CD14-positive monocyte (primary cell): Measurements from ENCODE around the gene FBXW12. TPM values are rescaled to one million over a fixed set of nuclear protein-coding genes. Genes with fewer than 3 reads are reported as not detected.

Source experiments
- DNase-seq, 3 donors: peaks; one replicate each; pipeline ENCODE4 v3.0.0-alpha.2; 2011 to 2022
- H2AFZ ChIP-seq: 2 replicates; pipeline ENCODE4 v1.6.0; 2012; ENCODE audit warnings: mild to moderate bottlenecking, low read depth, low read length, inconsistent platforms; ENCODE audit not compliant: insufficient read depth, poor library complexity, severe bottlenecking
- H3K27ac ChIP-seq, 2 donors: 1 replicate in 1 of 2; 2 replicates in 1 of 2; pipeline ENCODE4 v1.5.1; 2012 to 2013; ENCODE audit warnings: low read length in 2 of 2, control low read depth in 1 of 2, inconsistent platforms in 1 of 2, low read depth in 1 of 2, mild to moderate bottlenecking in 1 of 2
- H3K27me3 ChIP-seq, 2 donors: one replicate each; pipeline versions ENCODE4 v1.6.0 to v1.6.1; 2011 to 2013; ENCODE audit warnings: low read length in 2 of 2; ENCODE audit not compliant: control insufficient read depth in 2 of 2, insufficient read depth in 2 of 2
- H3K36me3 ChIP-seq, 2 donors: replicated peaks in 1 of 2; 1 replicate in 1 of 2; 2 replicates in 1 of 2; pipeline versions ENCODE4 v1.5.1 to v1.6.1; 2012 to 2013; ENCODE audit warnings: low read length in 2 of 2, control low read depth in 1 of 2, inconsistent platforms in 1 of 2, mild to moderate bottlenecking in 1 of 2; ENCODE audit not compliant: insufficient read depth in 2 of 2, control insufficient read depth in 1 of 2
- H3K4me1 ChIP-seq, 2 donors: 1 replicate in 1 of 2; 2 replicates in 1 of 2; pipeline versions ENCODE4 v1.5.1 to v1.6.1; 2012 to 2013; ENCODE audit warnings: low read length in 2 of 2, control low read depth in 1 of 2, inconsistent platforms in 1 of 2, mild to moderate bottlenecking in 1 of 2, moderate library complexity in 1 of 2; ENCODE audit not compliant: insufficient read depth in 2 of 2, control insufficient read depth in 1 of 2
- H3K4me2 ChIP-seq: replicated peaks from 2 replicates; pipeline ENCODE3; 2012; ENCODE audit warnings: low read length, moderate library complexity, mild to moderate bottlenecking; ENCODE audit not compliant: poor library complexity, severe bottlenecking; ENCODE audit errors: extremely low read depth
- H3K4me3 ChIP-seq, 3 experiments: fragments of 200-600 bp in 1 of 3; sonication (generic) in 1 of 3; replicated peaks in 1 of 3; 1 replicate in 2 of 3; 2 replicates in 1 of 3; pipeline ENCODE4 v1.5.1; 2011 to 2013; ENCODE audit warnings: low read length in 3 of 3, mild to moderate bottlenecking in 3 of 3, control low read depth in 2 of 3, low read depth in 2 of 3, inconsistent platforms in 1 of 3, moderate library complexity in 1 of 3
- H3K79me2 ChIP-seq: 2 replicates; pipeline ENCODE4 v1.6.0; 2012; ENCODE audit warnings: mild to moderate bottlenecking, control low read depth, inconsistent platforms, low read length, moderate library complexity; ENCODE audit not compliant: insufficient read depth
- H3K9ac ChIP-seq: 2 replicates; pipeline ENCODE4 v1.6.0; 2017; ENCODE audit warnings: low read length, mild to moderate bottlenecking; ENCODE audit not compliant: insufficient read depth, poor library complexity, severe bottlenecking
- H3K9me3 ChIP-seq, 2 donors: replicated peaks in 1 of 2; 1 replicate in 1 of 2; 2 replicates in 1 of 2; pipeline versions ENCODE4 v1.5.1 to v1.6.1; 2012 to 2013; ENCODE audit warnings: low read length in 2 of 2, control low read depth in 1 of 2; ENCODE audit not compliant: control insufficient read depth in 1 of 2, insufficient read depth in 1 of 2
- H4K20me1 ChIP-seq: 2 replicates; pipeline ENCODE4 v1.6.0; 2012; ENCODE audit warnings: mild to moderate bottlenecking, low read length, control low read depth, moderate library complexity; ENCODE audit not compliant: insufficient read depth
- H3K27ac Mint-ChIP-seq, 7 donors: one replicate each; pipeline ENCODE4 v1.8.0; 2020; ENCODE audit warnings: mild to moderate bottlenecking in 7 of 7, mixed read lengths in 7 of 7, moderate library complexity in 6 of 7, inconsistent platforms in 2 of 7
- H3K27me3 Mint-ChIP-seq, 3 donors: one replicate each; pipeline ENCODE4 v1.8.0; 2021 to 2022; ENCODE audit warnings: low read depth in 3 of 3, mild to moderate bottlenecking in 3 of 3, mixed read lengths in 3 of 3, moderate library complexity in 3 of 3, inconsistent platforms in 1 of 3
- H3K36me3 Mint-ChIP-seq, 2 donors: one replicate each; pipeline ENCODE4 v1.8.0; 2020; ENCODE audit warnings: mixed read lengths in 2 of 2, inconsistent platforms in 1 of 2, mild to moderate bottlenecking in 1 of 2
- H3K4me1 Mint-ChIP-seq: one replicate; pipeline ENCODE4 v1.8.0; 2020; ENCODE audit warnings: mild to moderate bottlenecking, mixed read lengths
- H3K4me3 Mint-ChIP-seq, 2 donors: one replicate each; pipeline ENCODE4 v1.8.0; 2020; ENCODE audit warnings: mild to moderate bottlenecking in 2 of 2, mixed read lengths in 2 of 2, moderate library complexity in 1 of 2
- H3K9me3 Mint-ChIP-seq, 7 donors: one replicate each; pipeline ENCODE4 v1.8.0; 2020 to 2022; ENCODE audit warnings: mixed read lengths in 7 of 7, mild to moderate bottlenecking in 6 of 7, moderate library complexity in 6 of 7, inconsistent platforms in 2 of 7
- CTCF ChIP-seq: fragments of 200-600 bp; IDR thresholded peaks from one replicate; pipeline ENCODE4 v1.8.0; 2022; ENCODE audit warnings: antibody characterized with exemption, mild to moderate bottlenecking
- WGBS: methylation state at CpG from one replicate; pipeline ENCODE4 v1.1.5; 2013; ENCODE audit warnings: missing lambda C conversion rate; ENCODE audit not compliant: insufficient coverage; 5-methylcytosine and 5-hydroxymethylcytosine counted together
- intact Hi-C, 2 donors: fragments of 100-400 bp; cut with micrococcal nuclease; formaldehyde crosslinking; loops; one replicate each; pipeline versions ENCODE4 v1.15.0 to v1.15.1; 2023
- polyA plus RNA-seq, 3 donors: library from polyadenylated mRNA; depleted of rRNA in 1 of 3; unstranded in 2 of 3; stranded (reverse) in 1 of 3; fragments of 300-500 nt in 2 of 3; fragments of >200 nt in 1 of 3; fragmentation: Illumina TruSeq in 2 of 3; gene quantifications; 1 replicate in 2 of 3; 2 replicates in 1 of 3; pipeline ENCODE4 v1.2.3, GENCODE V29; 2012 to 2021

The FBXW12 gene
- polyA plus RNA-seq, 3 donors: not detected

- no peak overlapping the region for H3K4me3 Mint-ChIP-seq
- intact Hi-C loops: no loop called here
- H3K27ac Mint-ChIP-seq: no peak overlapping the region
These were observed 16.9 kb downstream of the FBXW12 start for GRCh38 chr3:48388966-48389365.

GRCh38 chr3:48394391-48394790 is 22.4 kb downstream of the FBXW12 start:
- Mint-ChIP-seq H3K4me1 (peaks cover 17% of the 10 kb centered on the region), H3K4me3 (no peak overlapping the region)
- TF ChIP-seq CTCF: no peak

More at GRCh38 chr3:48388966-48389365, 16.9 kb downstream of the FBXW12 start:
- Mint-ChIP-seq H3K9me3 (peaks cover 0 to 3% (median 0%) of the 10 kb centered on the region in 7 donors), H3K4me1 (no peaks in the 10 kb centered on the region), H3K27me3 (peaks cover 0 to 3% (median 2%) of the 10 kb centered on the region in 3 donors), H3K36me3 (no peaks in the 10 kb centered on the region)
- no peaks in the 10 kb centered on the region for H4K20me1 ChIP-seq
- H2AFZ ChIP-seq: no peak overlapping the region
- H3K36me3 ChIP-seq: no peaks in the 10 kb centered on the region
- H3K9me3 ChIP-seq: no peaks in the 10 kb centered on the region
- no peak overlapping the region for H3K9ac ChIP-seq
- WGBS: no CpG with 5 or more reads among the region's 2 CpGs
- H3K27ac ChIP-seq: no peak overlapping the region
- no peak overlapping the region for H3K4me3 ChIP-seq
- H3K4me1 ChIP-seq: no peaks in the 10 kb centered on the region
- H3K79me2 ChIP-seq: no peaks in the 10 kb centered on the region
- TF ChIP-seq CTCF: no peak
- DNase-seq: no peak
- H3K4me2 ChIP-seq: no peak overlapping the region
- no peaks in the 10 kb centered on the region for H3K27me3 ChIP-seq

More at GRCh38 chr3:48394391-48394790, 22.4 kb downstream of the FBXW12 start:
- intact Hi-C loops: no loop called here
- H3K4me1 ChIP-seq: peaks cover 11 to 14% of the 10 kb centered on the region in 2 donors
- no peak overlapping the region for H3K4me3 ChIP-seq
- WGBS: 100% methylated on average over 1 of the region's 2 CpGs
- no peak overlapping the region for H3K9ac ChIP-seq
- H3K9me3 ChIP-seq: no peaks in the 10 kb centered on the region
- H3K9me3 Mint-ChIP-seq: no peaks in the 10 kb centered on the region
- H3K27me3 ChIP-seq: no peaks in the 10 kb centered on the region
- H3K36me3 ChIP-seq: no peaks in the 10 kb centered on the region
- H3K27me3 Mint-ChIP-seq: peaks cover 2 to 5% (median 2%) of the 10 kb centered on the region in 3 donors
- H3K4me2 ChIP-seq: no peak overlapping the region
- H3K79me2 ChIP-seq: no peaks in the 10 kb centered on the region
- DNase-seq: no peak
- H3K27ac Mint-ChIP-seq: no peak overlapping the region
- H2AFZ ChIP-seq: no peak overlapping the region
- H3K27ac ChIP-seq: no peak overlapping the region
- no peaks in the 10 kb centered on the region for H3K36me3 Mint-ChIP-seq
- H4K20me1 ChIP-seq: no peaks in the 10 kb centered on the region
